ENCODE results near the gene MEIS3. TPM values are rescaled to one million over a fixed set of nuclear protein-coding genes. Genes with fewer than 3 reads are reported as not detected.

The MEIS3 gene
- total and polyA plus RNA-seq, 9 of the 15 experiments (the other 6 are each of a cell fraction or from before 2014, with no cell fraction given): 0.06 to 0.80 (median 0.25) TPM; not detected in 1

- TF ChIP-seq RREB1 (CRISPR knock-in tag; IDR thresholded peaks at IDR 0.05) (no peak), L3MBTL2 (IDR thresholded peaks at IDR 0.05) (no peak), ZNF12 (CRISPR knock-in tag; IDR thresholded peaks at IDR 0.05) (0 out of 2 replicates have a peak, but pooled peaks have one; percentile 32), USF1 (CRISPR knock-in tag; IDR thresholded peaks at IDR 0.05) (0 out of 2 replicates have a peak, but pooled peaks have one; percentile 33), MTA1 (IDR thresholded peaks at IDR 0.05; ENCODE audit: borderline replicate concordance) (peak; percentile 50; the same call in 1 of the 2 replicates), GABPB2 (CRISPR knock-in tag; conservative IDR thresholded peaks at IDR 0.05) (no peak), MYBL2 (IDR thresholded peaks at IDR 0.05; ENCODE audit: low read depth) (no peak), MYBL2 (CRISPR knock-in tag; IDR thresholded peaks at IDR 0.05; ENCODE audit: borderline replicate concordance) (no peak), SMC3 (conservative IDR thresholded peaks at IDR 0.05; ENCODE audit: insufficient read depth, low read depth, low read length) (peak; percentile 82), POLR3A (IDR thresholded peaks at IDR 0.05; ENCODE audit: borderline replicate concordance, extremely low read depth, insufficient read depth, insufficient read length) (no peak), RFX1 (IDR thresholded peaks at IDR 0.05) (no peak), GATA2 (CRISPR knock-in tag; IDR thresholded peaks at IDR 0.05) (0 out of 2 replicates have a peak, but pooled peaks have one; percentile 10), ZBTB17 (CRISPR knock-in tag; IDR thresholded peaks at IDR 0.05) (no peak), POLR2A (conservative IDR thresholded peaks at IDR 0.05) (peak; percentile 30; the same call in 1 of the 2 replicates), LARP7 (IDR thresholded peaks at IDR 0.05) (peak; percentile 8; the same call in 1 of the 2 replicates), CC2D1A (IDR thresholded peaks at IDR 0.05) (peak; percentile 76), CREB1 (IDR thresholded peaks at IDR 0.05) (no peak), CREB1 (CRISPR knock-in tag; IDR thresholded peaks at IDR 0.05) (0 out of 2 replicates have a peak, but pooled peaks have one; percentile 0)
Observed at GRCh38 chr19:47427241-47428176, 8.2 kb upstream of the MEIS3 start (continued).
